Mesothelial cell of epicardium (in vitro differentiated cells): ENCODE measurements around the gene ADAMTS9. TPM values are rescaled to one million over a fixed set of nuclear protein-coding genes. Genes with fewer than 3 reads are reported as not detected.

Experiments used
- DNase-seq, 2 experiments: peaks; one replicate each; pipeline ENCODE4 v3.0.0; 2021; ENCODE audit warnings: low spot score in 2 of 2; ENCODE audit not compliant: unreplicated experiment in 2 of 2
- H3K27ac Mint-ChIP-seq: 2 replicates; pipeline ENCODE4 v1.8.0; 2021; ENCODE audit warnings: mixed read lengths
- H3K27me3 Mint-ChIP-seq: 2 replicates; pipeline ENCODE4 v1.8.0; 2021; ENCODE audit warnings: low read depth, mixed read lengths
- H3K36me3 Mint-ChIP-seq: 2 replicates; pipeline ENCODE4 v1.8.0; 2021; ENCODE audit warnings: mixed read lengths
- H3K4me1 Mint-ChIP-seq: 2 replicates; pipeline ENCODE4 v1.8.0; 2021; ENCODE audit warnings: mixed read lengths
- H3K4me3 Mint-ChIP-seq: 2 replicates; pipeline ENCODE4 v1.8.0; 2021; ENCODE audit warnings: mild to moderate bottlenecking, moderate library complexity, mixed read lengths
- H3K9me3 Mint-ChIP-seq: 2 replicates; pipeline ENCODE4 v1.8.0; 2021; ENCODE audit warnings: mixed read lengths
- CTCF ChIP-seq: fragments of 200-600 bp; sonication (generic); IDR thresholded peaks from one replicate; pipeline ENCODE4 v1.5.0; 2021; ENCODE audit warnings: antibody characterized with exemption; ENCODE audit not compliant: unreplicated experiment
- total RNA-seq: library from RNA; stranded (reverse); gene quantifications from 3 replicates; pipeline ENCODE4 v1.2.1, GENCODE V29; 2021

ADAMTS9 gene
- total RNA-seq, 1 donor from 2014 or later, result 127 TPM

- Mint-ChIP-seq H3K9me3 (no peaks in the 10 kb centered on the region), H3K27me3 (peaks cover 2% of the 10 kb centered on the region), H3K27ac (no peak overlapping the region), H3K36me3 (no peaks in the 10 kb centered on the region), H3K4me3 (no peak overlapping the region), H3K4me1 (peaks cover 22% of the 10 kb centered on the region)
- no peak for TF ChIP-seq CTCF
- no peak for DNase-seq
Measured at GRCh38 chr3:64495781-64496334, 191.9 kb downstream of the ADAMTS9 start.

GRCh38 chr3:64495121-64495780 lies 192.5 kb downstream of the ADAMTS9 start:
- Mint-ChIP-seq H3K9me3 (no peaks in the 10 kb centered on the region), H3K4me1 (peaks cover 28% of the 10 kb centered on the region), H3K27me3 (peaks cover 2% of the 10 kb centered on the region)

GRCh38 chr3:64494526-64494925 lies 193.3 kb downstream of the ADAMTS9 start:
- TF ChIP-seq CTCF, result no peak
- Mint-ChIP-seq H3K36me3 (no peaks in the 10 kb centered on the region), H3K27ac (no peak overlapping the region), H3K27me3 (peaks cover 2% of the 10 kb centered on the region), H3K4me3 (no peak overlapping the region), H3K9me3 (no peaks in the 10 kb centered on the region), H3K4me1 (peaks cover 35% of the 10 kb centered on the region)
- no peak for DNase-seq

More at GRCh38 chr3:64495121-64495780, 192.5 kb downstream of the ADAMTS9 start:
- H3K36me3 Mint-ChIP-seq, result no peaks in the 10 kb centered on the region
- no peak overlapping the region for H3K4me3 Mint-ChIP-seq
- DNase-seq, result no peak
- TF ChIP-seq CTCF, result no peak
- no peak overlapping the region for H3K27ac Mint-ChIP-seq

GRCh38 chr3:64493149-64493548 lies 194.7 kb downstream of the ADAMTS9 start:
- DNase-seq, result no peak
- Mint-ChIP-seq H3K27ac (no peak overlapping the region), H3K9me3 (no peaks in the 10 kb centered on the region), H3K4me3 (no peak overlapping the region), H3K36me3 (no peaks in the 10 kb centered on the region), H3K27me3 (peaks cover 2% of the 10 kb centered on the region), H3K4me1 (peaks cover 42% of the 10 kb centered on the region)
- no peak for TF ChIP-seq CTCF

DNA sequence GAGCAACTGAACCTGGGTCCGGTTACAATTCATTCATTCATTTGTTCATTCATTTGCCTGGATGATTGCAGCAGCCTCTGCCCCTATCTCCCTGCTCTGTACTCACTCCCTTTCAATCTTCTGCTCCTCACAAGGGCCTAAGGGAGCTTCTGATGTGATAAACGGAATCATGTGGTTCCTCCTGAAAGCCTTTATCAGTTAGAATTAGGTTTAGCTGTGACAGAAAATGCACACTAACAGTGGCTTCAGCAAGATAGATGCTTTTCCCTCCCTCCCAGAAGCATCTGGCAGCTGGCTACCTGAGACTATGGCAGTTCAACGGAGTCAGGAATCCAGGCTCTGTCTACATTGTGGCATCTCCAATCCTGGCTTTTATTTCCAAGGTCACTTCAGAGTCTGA lies 196.0 kb downstream of the ADAMTS9 start:
- H3K4me3 Mint-ChIP-seq, result no peak overlapping the region
- no peak for TF ChIP-seq CTCF
- no peaks in the 10 kb centered on the region for H3K9me3 Mint-ChIP-seq
- peaks cover 2% of the 10 kb centered on the region for H3K27me3 Mint-ChIP-seq
- peak overlapping the region; percentile 11 for H3K27ac Mint-ChIP-seq
- no peaks in the 10 kb centered on the region for H3K36me3 Mint-ChIP-seq
- peaks cover 42% of the 10 kb centered on the region for H3K4me1 Mint-ChIP-seq
- DNase-seq, result no peak
